H1 (cell line): ENCODE measurements around the gene FRMD3.

ENCODE experiments used
- CEBPB ChIP-seq: IDR thresholded peaks from 2 replicates; pipeline ENCODE4 v1.6.1; 2012; ENCODE audit warnings: low read depth, low read length
- NANOG ChIP-seq: IDR thresholded peaks from 2 replicates; pipeline ENCODE4 v1.6.1; 2011; ENCODE audit warnings: low read length, low read depth, mild to moderate bottlenecking, inconsistent platforms; ENCODE audit not compliant: insufficient read depth, poor library complexity, severe bottlenecking
- RAD21 ChIP-seq, 2 experiments: IDR thresholded peaks in 1 of 2; conservative IDR thresholded peaks in 1 of 2; 2 replicates each; pipeline ENCODE4 v1.6.1; 2011; ENCODE audit warnings: low read depth in 2 of 2, low read length in 2 of 2, improper control_type of control experiment in 1 of 2, inconsistent platforms in 1 of 2, mild to moderate bottlenecking in 1 of 2, moderate library complexity in 1 of 2
- TEAD4 ChIP-seq: IDR thresholded peaks from 2 replicates; pipeline ENCODE4 v1.6.1; 2012; ENCODE audit warnings: low read depth, low read length, inconsistent platforms, mixed read lengths
- TF ChIP-seq, protein P1 (sequence below), 3 experiments: IDR thresholded peaks; 1 replicate in 2 of 3; 2 replicates in 1 of 3; pipeline versions ENCODE4 v1.5.1 to v1.6.1; 2011; ENCODE audit warnings: low read length in 3 of 3, mild to moderate bottlenecking in 3 of 3, inconsistent platforms in 2 of 3, low read depth in 1 of 3, moderate library complexity in 1 of 3; ENCODE audit not compliant: insufficient read depth in 1 of 3; ENCODE audit errors: control extremely low read depth in 1 of 3
- TF ChIP-seq, protein P2 (sequence below): IDR thresholded peaks from 2 replicates; pipeline ENCODE4 v1.6.1; 2012; ENCODE audit warnings: inconsistent platforms

DNA sequence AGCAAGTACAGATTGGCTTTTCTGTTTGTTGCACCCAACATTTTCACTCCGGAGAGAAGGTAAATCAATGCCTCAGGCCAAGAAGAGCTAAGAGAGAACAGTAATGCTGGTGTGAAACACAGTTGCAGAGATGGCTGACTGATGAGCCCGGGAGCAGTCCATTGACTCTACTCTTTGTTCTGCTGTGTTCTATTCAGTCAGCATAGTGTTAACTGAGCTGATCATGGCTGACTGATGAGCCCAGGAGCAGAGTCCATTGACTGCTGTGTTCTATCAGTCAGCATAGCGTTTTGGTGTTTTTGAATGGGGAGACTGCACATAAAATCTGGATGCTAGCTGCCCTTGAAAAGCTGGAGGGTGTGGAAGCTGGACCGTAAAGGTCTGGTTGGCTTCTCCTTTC lies 141.4 kb downstream of the FRMD3 start:
- no peak for TF ChIP-seq RAD21 (IDR thresholded peaks at IDR 0.05 in 1 of 2, conservative IDR thresholded peaks at IDR 0.05 in 1 of 2; ENCODE audit: low read depth in 2 of 2, low read length in 2 of 2)
- TF ChIP-seq, protein P1, sequence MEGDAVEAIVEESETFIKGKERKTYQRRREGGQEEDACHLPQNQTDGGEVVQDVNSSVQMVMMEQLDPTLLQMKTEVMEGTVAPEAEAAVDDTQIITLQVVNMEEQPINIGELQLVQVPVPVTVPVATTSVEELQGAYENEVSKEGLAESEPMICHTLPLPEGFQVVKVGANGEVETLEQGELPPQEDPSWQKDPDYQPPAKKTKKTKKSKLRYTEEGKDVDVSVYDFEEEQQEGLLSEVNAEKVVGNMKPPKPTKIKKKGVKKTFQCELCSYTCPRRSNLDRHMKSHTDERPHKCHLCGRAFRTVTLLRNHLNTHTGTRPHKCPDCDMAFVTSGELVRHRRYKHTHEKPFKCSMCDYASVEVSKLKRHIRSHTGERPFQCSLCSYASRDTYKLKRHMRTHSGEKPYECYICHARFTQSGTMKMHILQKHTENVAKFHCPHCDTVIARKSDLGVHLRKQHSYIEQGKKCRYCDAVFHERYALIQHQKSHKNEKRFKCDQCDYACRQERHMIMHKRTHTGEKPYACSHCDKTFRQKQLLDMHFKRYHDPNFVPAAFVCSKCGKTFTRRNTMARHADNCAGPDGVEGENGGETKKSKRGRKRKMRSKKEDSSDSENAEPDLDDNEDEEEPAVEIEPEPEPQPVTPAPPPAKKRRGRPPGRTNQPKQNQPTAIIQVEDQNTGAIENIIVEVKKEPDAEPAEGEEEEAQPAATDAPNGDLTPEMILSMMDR (IDR thresholded peaks at IDR 0.05; ENCODE audit: control extremely low read depth in 1 of 3, insufficient read depth in 1 of 3, low read depth in 1 of 3, low read length in 3 of 3), result no peak
- no peak for TF ChIP-seq TEAD4
- no peak for TF ChIP-seq NANOG
- TF ChIP-seq CEBPB, result no peak
- TF ChIP-seq, protein P2, sequence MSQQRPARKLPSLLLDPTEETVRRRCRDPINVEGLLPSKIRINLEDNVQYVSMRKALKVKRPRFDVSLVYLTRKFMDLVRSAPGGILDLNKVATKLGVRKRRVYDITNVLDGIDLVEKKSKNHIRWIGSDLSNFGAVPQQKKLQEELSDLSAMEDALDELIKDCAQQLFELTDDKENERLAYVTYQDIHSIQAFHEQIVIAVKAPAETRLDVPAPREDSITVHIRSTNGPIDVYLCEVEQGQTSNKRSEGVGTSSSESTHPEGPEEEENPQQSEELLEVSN, result no peak
